Heart right ventricle (tissue), 16 donors: Measurements from ENCODE around the gene SEC23IP. TPM values are rescaled to one million over a fixed set of nuclear protein-coding genes. Genes with fewer than 3 reads are reported as not detected.
"Not testable (repeated sequence)": the region's sequence is repeated elsewhere in the genome, so short reads cannot be mapped to it uniquely, and the experiment has no call there.

ENCODE experiments used
- ATAC-seq, 8 donors: fragments of 200-7000 bp; cut with Tn5 transposase; one replicate each; pipeline ENCODE4 v1.9.1; 2020; ENCODE audit warnings: mild to moderate bottlenecking in 8 of 8, moderate library complexity in 8 of 8, moderate number of reproducible peaks in 1 of 8
- DNase-seq, 2 donors: peaks; one replicate each; pipeline ENCODE4 v3.0.0-alpha.2; 2020
- H3K27ac ChIP-seq, 10 donors: fragments of 200-600 bp; sonication (generic) in 2 of 10; one replicate each; pipeline versions ENCODE4 v1.5.0 to v1.8.0; 2020 to 2022; ENCODE audit warnings: mild to moderate bottlenecking in 3 of 10
- H3K27me3 ChIP-seq, 7 donors: fragments of 200-600 bp; one replicate each; pipeline ENCODE4 v1.8.0; 2021 to 2022; ENCODE audit warnings: mild to moderate bottlenecking in 2 of 7
- H3K36me3 ChIP-seq, 9 donors: fragments of 200-600 bp; sonication (generic) in 1 of 9; one replicate each; pipeline versions ENCODE4 v1.5.0 to v1.8.0; 2020 to 2022; ENCODE audit warnings: mild to moderate bottlenecking in 2 of 9
- H3K4me1 ChIP-seq, 9 donors: fragments of 200-600 bp; sonication (generic) in 1 of 9; one replicate each; pipeline versions ENCODE4 v1.5.0 to v1.8.0; 2020 to 2022; ENCODE audit warnings: mild to moderate bottlenecking in 4 of 9
- H3K4me3 ChIP-seq, 10 donors: fragments of 200-600 bp; sonication (generic) in 2 of 10; one replicate each; pipeline versions ENCODE4 v1.5.0 to v1.8.0; 2020 to 2022; ENCODE audit warnings: mild to moderate bottlenecking in 7 of 10, moderate library complexity in 2 of 10
- H3K9me3 ChIP-seq, 11 donors: fragments of 200-600 bp in 10 of 11; sonication (generic) in 2 of 11; one replicate each; pipeline versions ENCODE4 v1.5.0 to v1.8.0; 2013 to 2022; ENCODE audit warnings: mild to moderate bottlenecking in 2 of 11, control low read depth in 1 of 11, moderate library complexity in 1 of 11
- WGBS, 2 donors: extraction: QIAGEN DNeasy Blood & Tissue Kit; methylation state at CpG; one replicate each; pipeline ENCODE4 v1.1.7; 2013; ENCODE audit warnings: inconsistent platforms in 1 of 2; 5-methylcytosine and 5-hydroxymethylcytosine counted together
- intact Hi-C, 10 donors: fragments of 100-400 bp; cut with DNase I; formaldehyde crosslinking; loops; one replicate each; pipeline versions ENCODE4 v1.11.1 to v1.14.2; 2022
- polyA plus RNA-seq, 2 donors: library from polyadenylated mRNA; stranded (reverse); fragments of 200-250 nt; gene quantifications; one replicate each; pipeline ENCODE4 v1.2.3, GENCODE V29; 2013
- total RNA-seq, 10 donors: library from RNA; stranded (reverse); fragmentation: NEBNext Ultra II Directional in 3 of 10; extraction: Animal tissue kit (Norgen Biotek cat#: 25700) in 3 of 10; gene quantifications; one replicate each; pipeline versions ENCODE4 v1.2.1 to v1.2.4, GENCODE V29; 2021 to 2023
- TF ChIP-seq, protein P1 (sequence below), 9 donors: fragments of 200-600 bp; sonication (generic) in 2 of 9; IDR thresholded peaks; one replicate each; pipeline versions ENCODE4 v1.5.0 to v1.8.0; 2021 to 2022; ENCODE audit warnings: antibody characterized with exemption in 9 of 9, mild to moderate bottlenecking in 5 of 9, moderate library complexity in 1 of 9
- donor health status: Arrhythmogenic right ventricular cardiomyopathy.
- donor health status: ischemic (EF 13 %, LVEDD 7.1; RV severe dilation, severe dysfunction).
- donor health status: healthy with polysubstance abuse.
- donor health status: DM: no; HTN: yes; CAD: no.
- donor health status: DM: no; HTN: no; CAD: no.
- donor health status: ischemic (EF 25% LVEDD 6.9; RV normal size, moderate dysfunction).
- donor health status: ischemic (EF 25% LVEDD 5.7; RV mildly dilated, moderate dysfunction).
- donor health status: healthy.
- donor health status: DM: yes; HTN: yes; CAD: no.
- donor health status: Ischemic cardiomyopathy.
- donor health status: ischemic (EF 35%, LVEDD 5.7; RV mildly dilated, moderate dysfunction).
- donor health status: nonischemic (EF 11% LVEDD 7.7; RV severe dilation, severe dysfunction).
- donor health status: DM: yes; HTN: yes; CAD: no.
- donor health status: PGD.
- donor health status: ischemic (EF 29% LVEDD 5.4; RV normal size, mild dysfunction).
- donor health status: nonischemic (EF 23%, LVEDD 6.1; RV moderate dilation, normal function).

SEC23IP gene
- total and polyA plus RNA-seq, 12 donors: 5.9 to 43.9 (median 30.6) TPM

DNA sequence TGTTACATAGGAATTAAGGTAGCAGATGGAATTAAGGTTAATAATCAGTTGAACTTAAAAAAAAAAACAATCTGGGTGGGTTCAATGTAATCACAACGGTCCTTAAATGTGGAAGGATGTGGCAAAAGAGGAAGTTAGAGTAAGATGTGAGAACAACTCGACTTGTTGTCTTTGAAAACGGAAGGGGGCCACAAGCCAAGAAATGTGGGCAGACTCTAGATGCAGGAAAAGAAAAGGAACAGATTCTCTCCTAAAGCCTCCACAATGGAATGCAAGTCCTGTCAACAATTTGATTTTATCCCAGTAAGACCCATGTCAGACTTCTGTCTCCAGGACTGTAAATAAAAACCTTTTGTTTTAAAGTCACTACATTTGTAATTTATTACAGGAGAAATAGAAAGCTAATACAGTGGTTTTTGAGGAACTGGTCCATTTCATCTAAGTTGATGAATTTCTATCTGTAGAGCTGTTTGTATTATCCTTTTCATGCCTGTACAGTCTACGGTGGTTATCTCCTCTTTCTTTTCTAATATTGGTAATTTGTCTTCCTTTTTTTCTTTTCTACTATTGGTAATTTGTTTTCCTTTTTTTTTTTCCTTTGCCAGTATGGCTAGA, 28.5 kb upstream of the SEC23IP start:
- TF ChIP-seq, protein P1, sequence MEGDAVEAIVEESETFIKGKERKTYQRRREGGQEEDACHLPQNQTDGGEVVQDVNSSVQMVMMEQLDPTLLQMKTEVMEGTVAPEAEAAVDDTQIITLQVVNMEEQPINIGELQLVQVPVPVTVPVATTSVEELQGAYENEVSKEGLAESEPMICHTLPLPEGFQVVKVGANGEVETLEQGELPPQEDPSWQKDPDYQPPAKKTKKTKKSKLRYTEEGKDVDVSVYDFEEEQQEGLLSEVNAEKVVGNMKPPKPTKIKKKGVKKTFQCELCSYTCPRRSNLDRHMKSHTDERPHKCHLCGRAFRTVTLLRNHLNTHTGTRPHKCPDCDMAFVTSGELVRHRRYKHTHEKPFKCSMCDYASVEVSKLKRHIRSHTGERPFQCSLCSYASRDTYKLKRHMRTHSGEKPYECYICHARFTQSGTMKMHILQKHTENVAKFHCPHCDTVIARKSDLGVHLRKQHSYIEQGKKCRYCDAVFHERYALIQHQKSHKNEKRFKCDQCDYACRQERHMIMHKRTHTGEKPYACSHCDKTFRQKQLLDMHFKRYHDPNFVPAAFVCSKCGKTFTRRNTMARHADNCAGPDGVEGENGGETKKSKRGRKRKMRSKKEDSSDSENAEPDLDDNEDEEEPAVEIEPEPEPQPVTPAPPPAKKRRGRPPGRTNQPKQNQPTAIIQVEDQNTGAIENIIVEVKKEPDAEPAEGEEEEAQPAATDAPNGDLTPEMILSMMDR (IDR thresholded peaks at IDR 0.05): no peak
- intact Hi-C loops: loop anchor here in 5 of 10 donors (5.0 to 10.0 kb wide), 6 partner anchors 112 to 259 kb away; no protein-coding TSS in a partner anchor
- ATAC-seq (no peak), DNase-seq (no peak)
- no peaks in the 10 kb centered on the region for H3K36me3 ChIP-seq
- no peaks in the 10 kb centered on the region for H3K27me3 ChIP-seq
- 58 to 66% methylated on average over 4 of the region's 4 CpGs for whole genome bisulfite sequencing, 2 donors
- peaks cover 0 to 16% (median 0%) of the 10 kb centered on the region in 11 donors for H3K9me3 ChIP-seq
- H3K27ac ChIP-seq: no peak overlapping the region
- no peak overlapping the region for H3K4me3 ChIP-seq
- peaks cover 0 to 37% (median 20%) of the 10 kb centered on the region in 9 donors for H3K4me1 ChIP-seq

DNA sequence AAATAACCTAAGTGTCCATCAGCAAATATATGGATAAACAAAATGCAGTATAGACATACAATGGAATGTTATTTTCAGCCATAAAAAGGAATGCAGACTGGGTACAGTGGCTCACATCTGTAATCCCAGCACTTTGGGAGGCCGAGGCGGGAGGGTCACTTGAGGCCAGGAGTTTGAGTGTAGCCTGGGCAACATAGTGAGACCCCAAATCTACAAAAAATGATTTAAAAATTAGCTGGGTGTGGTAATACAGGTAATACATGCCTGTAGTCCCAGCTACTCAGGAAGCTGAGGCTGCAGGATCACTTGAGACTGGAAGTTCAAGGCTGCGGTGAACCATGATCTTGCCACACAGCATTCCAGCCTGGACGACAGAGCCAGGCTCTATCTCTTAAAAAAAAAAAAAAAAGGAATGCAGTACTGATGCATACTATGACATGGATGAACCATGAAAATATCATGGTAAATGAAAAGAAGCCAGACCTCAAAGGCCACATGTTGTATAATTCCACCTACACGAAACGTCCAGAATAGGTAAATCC, 26.8 kb upstream of the SEC23IP start:
- ATAC-seq (no peak), DNase-seq (no peak)
- 91 to 95% methylated on average over 6 of the region's 6 CpGs for WGBS, 2 donors
- H3K27ac ChIP-seq: no peak overlapping the region
- peaks cover 0 to 43% (median 15%) of the 10 kb centered on the region in 9 donors for H3K4me1 ChIP-seq
- H3K9me3 ChIP-seq: peaks cover 0 to 16% (median 0%) of the 10 kb centered on the region in 11 donors
- no peaks in the 10 kb centered on the region for H3K27me3 ChIP-seq
- intact Hi-C loops: loop anchor here in 4 of 10 donors (5.0 to 10.0 kb wide), 4 partner anchors 123 to 261 kb away; no protein-coding TSS in a partner anchor
- H3K36me3 ChIP-seq: no peaks in the 10 kb centered on the region
- no peak overlapping the region for H3K4me3 ChIP-seq
- TF ChIP-seq, protein P1 (IDR thresholded peaks at IDR 0.05): no peak

DNA sequence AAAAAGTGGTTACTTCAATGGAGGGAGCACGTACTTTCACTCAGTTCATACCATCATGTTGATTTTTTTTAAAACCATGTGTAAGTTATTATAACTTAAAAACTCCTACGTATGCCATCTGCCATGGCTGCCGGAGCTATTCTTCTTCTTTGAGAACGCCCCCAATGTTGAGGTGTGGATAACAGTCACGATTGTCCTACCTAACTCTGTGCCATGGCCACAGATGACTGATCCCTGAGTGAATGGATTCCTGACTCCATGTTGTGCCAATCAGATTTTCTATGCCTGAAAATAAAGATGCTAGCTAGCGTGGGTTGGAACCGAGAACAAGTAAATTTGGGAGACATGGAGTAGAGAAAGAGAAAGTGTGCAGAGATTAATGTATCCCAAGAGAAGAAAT, 25.2 kb upstream of the SEC23IP start:
- Histone ChIP-seq H3K4me3 (no peak overlapping the region), H3K36me3 (no peaks in the 10 kb centered on the region), H3K27ac (no peak overlapping the region), H3K27me3 (no peaks in the 10 kb centered on the region), H3K4me1 (peaks cover 0 to 54% (median 26%) of the 10 kb centered on the region in 9 donors), H3K9me3 (peaks cover 0 to 16% (median 0%) of the 10 kb centered on the region in 11 donors)
- no peak for ATAC-seq
- WGBS, 2 donors: 78 to 79% methylated on average over 7 of the region's 7 CpGs
- intact Hi-C loops: loop anchor here in 4 of 10 donors (5.0 to 10.0 kb wide), 4 partner anchors 125 to 263 kb away; no protein-coding TSS in a partner anchor
- DNase-seq: no peak
- TF ChIP-seq, protein P1 (IDR thresholded peaks at IDR 0.05): no peak

DNA sequence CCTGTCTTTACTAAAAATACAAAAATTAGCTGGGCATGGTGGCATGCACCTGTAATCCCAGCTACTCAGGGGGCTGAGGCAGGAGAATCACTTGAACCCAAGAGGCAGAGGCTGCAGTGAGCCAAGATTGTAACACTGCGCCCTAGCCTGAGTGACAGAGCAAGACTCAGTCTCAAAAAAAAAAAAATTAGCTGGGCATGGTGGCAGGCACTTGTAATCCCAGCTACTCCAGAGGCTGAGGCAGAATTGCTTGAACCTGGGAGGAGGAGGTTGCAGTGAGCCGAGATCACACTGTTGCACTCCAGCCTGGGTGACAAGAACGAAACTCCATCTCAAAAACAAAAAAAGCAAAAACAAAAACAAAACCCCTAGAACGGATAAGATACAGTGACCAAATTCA, 23.1 kb upstream of the SEC23IP start:
- H3K27ac ChIP-seq, H3K9me3 ChIP-seq, H3K4me3 ChIP-seq, H3K27me3 ChIP-seq, H3K36me3 ChIP-seq, ATAC-seq, DNase-seq: not testable (repeated sequence)
- WGBS, 2 donors: 79 to 82% methylated on average over 4 of the region's 4 CpGs
- H3K4me1 ChIP-seq: peaks cover 0 to 58% (median 33%) of the 10 kb centered on the region in 9 donors
- intact Hi-C loops: loop anchor here in 4 of 10 donors (5.0 to 10.0 kb wide), 4 partner anchors 127 to 265 kb away; no protein-coding TSS in a partner anchor
